Inflammatory macrophage treated with lipopolysaccharide for 1 hour (primary cell): ENCODE measurements around the gene LCN6.

ENCODE experiments used
- DNase-seq, 2 donors: peaks; one replicate each; pipeline ENCODE4 v3.0.0-alpha.2; 2020 to 2022

The LCN6 gene

DNA sequence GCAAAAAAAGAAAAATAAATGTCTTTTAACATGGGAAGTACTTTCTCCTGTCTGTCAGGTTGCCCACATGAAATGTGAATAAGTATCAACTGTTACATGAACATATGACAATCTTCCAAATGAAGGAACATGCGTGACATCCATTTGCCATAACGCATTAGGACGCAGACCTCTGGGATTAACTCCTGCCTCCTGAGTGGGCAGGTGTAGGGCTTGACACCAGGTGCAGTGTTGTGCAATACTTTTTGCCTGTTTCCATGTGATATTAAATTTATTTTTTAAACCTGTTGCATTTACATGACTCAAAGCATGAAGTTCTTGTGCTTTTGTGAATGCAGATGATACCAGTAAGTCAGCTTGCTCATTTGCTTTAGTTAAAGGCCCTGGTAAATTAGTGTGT lies 34.1 kb upstream of the LCN6 start:
- no peak for DNase-seq

- no peak for DNase-seq
Measured at GRCh38 chr9:136779808-136780207, 31.5 kb upstream of the LCN6 start.

DNA sequence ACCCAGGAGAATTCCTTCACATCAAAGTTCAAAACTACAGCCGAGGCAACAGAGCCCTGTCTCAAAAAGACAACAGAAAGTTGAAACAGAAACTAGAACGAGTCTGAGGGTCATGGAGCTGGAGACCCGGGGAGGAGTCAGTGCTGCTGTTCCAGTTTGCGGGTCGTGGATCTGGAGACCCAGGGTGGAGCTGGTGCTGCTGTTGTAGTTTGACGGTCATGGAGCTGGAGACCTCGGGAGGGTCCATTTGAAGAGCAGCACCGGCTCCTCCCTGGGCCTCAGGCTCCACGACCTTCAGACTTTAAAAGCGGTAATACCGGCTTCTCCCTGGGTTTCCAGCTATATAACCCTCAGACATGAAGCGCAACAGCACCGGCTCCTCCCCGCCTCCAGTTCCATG lies 29.0 kb upstream of the LCN6 start:
- DNase-seq: no peak

- DNase-seq: no peak
Measured at GRCh38 chr9:136776947-136777346, 28.6 kb upstream of the LCN6 start.

- DNase-seq: no peak
Measured at GRCh38 chr9:136775191-136775590, 26.9 kb upstream of the LCN6 start.

DNA sequence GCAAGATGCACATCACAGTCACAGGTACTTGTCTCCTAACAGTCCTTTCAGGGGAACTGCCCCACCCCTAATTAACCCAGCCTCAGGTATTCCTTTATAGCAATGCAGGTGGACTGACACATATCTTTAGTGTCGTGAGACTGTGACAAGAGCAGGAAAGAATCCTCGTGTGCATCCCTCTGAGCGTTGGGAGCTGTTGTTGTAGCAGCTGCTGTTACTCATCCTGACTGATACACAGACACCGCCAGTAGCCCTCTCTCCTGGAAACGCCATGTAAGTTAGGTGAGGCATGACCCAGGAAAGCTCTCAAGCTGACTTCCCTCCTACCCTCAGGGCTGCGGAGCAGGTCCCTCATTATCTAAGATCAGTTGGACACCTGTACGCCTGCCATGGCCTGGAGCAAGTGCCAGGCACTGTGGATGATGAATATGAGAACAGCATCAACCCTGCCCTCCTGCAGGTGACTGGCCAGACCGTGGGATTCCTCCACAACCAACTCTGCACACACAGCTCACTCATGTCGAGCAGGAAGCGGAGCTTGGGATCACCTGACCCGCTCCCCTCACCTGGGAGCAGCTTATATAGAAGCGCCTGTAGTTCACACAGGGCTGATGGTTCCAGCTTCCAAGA lies 26.2 kb upstream of the LCN6 start:
- DNase-seq: no peak

DNA sequence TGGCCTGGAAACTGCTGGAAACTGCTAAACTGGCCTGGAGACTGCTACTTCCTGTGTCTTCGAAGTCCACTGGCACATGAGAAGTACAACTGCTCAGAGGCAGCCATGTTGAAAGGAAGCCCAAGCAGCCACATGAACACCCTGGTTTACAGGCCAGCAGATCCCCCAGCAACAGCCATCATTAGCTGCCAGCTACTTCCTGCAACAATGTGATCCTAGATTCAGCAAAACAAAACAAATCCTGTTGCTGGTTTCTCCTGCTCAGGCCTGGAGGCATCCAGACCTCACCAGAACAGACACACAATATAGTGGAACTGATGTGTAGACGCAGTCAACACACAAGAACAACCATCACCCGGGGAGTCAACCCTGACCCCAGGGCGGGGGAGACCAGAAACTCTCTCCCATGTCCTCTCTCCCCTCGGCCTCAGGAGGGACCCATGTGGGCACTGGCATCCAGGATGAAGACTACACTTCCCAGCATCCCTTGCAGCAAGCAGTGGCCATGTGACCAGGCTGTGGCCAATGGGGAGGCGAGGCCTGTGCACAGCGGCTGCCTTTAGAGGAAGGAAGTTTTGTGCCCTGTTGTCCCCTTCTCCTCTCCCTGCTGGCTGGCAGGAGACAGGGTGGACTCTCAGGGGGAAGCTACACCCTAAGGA lies 25.2 kb upstream of the LCN6 start:
- DNase-seq: peak; percentile 16 to 41

GRCh38 chr9:136771907-136772415 lies 23.6 kb upstream of the LCN6 start:
- DNase-seq: no peak

DNA sequence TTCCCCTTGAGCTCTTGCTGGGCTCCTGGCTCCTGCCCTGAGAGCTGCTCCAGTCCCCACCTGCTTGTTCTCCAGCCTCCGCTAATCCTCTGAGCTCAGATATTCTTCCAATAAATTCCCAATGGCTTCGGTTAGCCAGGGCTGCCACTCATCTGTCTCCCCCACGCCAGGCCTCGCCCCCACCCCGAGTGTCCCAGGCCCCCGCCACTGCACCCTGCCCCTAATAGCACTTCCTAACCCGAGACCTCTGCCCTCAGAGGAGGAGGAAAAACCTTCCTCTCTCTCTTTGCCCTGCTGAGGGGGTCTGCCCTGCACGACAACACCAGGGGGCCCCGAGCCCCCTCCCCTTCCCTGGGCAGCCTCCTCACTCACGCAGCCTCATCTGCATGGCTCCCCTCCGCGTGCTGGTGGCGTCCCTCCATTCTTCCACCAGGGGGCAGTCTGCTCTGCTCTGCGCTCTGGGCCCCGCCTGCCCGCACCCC lies 21.4 kb upstream of the LCN6 start:
- DNase-seq: peak in 1 of 2 donors; percentile 50

DNA sequence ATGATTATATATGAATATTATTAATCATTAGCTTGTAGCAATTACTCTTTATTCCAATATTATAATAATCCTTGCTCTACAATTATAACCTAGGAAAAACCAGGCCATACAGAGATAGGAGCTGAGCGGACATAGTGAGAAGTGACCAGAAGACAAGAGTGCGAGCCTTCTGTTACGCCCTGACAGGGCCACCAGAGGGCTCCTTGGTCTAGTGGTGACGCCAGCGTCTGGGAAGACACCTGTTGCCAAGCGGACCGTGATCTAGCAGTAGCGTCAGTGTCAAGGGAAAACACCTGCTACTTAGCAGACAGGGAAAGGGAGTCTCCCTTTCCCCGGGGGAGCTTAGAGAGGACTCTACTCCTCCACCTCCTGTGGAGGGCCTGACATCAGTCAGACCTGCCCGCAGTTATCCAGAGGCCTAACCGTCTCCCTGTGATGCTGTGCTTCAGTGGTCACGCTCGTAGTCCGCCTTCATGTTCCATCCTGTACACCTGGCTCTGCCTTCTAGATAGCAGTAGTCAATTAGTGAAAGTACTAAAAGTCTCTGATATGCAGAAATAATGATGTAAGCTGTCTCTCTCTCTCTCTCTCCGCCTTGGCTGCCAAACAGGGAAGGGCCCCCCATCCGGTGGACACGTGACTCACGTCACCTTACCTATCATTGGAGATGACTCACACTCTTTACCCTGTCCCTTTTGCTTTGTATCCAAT lies 18.2 kb upstream of the LCN6 start:
- DNase-seq: peak; percentile 51 to 76

DNA sequence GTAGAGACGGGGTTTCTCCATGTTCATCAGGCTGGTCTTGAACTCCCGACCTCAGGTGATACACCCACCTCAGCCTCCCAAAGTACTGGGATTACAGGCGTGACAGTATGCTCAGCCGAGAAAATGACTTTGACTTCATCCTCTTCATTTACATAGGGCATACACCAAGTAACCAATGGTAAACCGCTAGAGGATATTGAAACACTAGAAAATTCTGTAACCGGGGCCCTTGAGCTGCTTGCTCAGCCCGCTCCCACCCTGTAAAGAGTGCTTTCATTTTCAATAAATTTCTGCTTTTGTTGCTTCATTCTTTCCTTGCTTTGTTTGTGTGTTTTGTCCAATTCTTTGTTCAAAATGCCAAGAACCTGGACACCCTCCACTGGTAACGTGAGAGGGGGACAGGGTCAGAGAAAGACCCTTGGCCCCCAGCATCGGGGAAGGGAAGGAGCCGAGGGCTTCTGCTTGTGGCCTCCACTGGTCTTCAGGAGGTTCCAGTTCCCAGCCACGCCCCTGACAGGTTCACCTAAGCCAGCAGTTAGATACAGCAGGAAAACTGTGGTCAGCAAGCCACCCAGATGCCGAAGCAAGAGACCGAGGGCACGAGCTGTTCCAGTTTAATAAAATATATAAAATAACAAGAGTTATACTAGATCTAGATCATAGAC lies 17.6 kb upstream of the LCN6 start:
- DNase-seq: peak in 1 of 2 donors; percentile 11

DNA sequence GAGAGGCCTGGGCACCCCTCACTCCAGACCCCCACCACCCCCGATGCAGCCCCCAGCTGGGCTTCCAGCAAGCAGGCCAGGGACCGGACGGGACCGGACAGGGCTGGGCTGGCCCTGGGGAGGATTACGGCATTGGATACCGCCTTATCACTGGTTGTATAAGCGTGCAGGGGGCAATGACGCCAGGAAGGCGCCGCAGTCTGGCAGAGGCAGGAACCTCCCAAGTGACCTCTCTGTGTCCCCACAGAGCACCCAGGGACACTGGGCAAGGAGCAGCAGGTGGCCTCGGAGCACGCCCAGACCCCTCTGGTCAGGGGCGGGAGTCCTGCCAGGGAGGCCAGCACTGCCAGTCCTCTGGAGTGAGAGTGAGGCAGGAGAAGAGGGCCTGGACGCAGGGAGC lies 16.7 kb upstream of the LCN6 start:
- no peak for DNase-seq

DNA sequence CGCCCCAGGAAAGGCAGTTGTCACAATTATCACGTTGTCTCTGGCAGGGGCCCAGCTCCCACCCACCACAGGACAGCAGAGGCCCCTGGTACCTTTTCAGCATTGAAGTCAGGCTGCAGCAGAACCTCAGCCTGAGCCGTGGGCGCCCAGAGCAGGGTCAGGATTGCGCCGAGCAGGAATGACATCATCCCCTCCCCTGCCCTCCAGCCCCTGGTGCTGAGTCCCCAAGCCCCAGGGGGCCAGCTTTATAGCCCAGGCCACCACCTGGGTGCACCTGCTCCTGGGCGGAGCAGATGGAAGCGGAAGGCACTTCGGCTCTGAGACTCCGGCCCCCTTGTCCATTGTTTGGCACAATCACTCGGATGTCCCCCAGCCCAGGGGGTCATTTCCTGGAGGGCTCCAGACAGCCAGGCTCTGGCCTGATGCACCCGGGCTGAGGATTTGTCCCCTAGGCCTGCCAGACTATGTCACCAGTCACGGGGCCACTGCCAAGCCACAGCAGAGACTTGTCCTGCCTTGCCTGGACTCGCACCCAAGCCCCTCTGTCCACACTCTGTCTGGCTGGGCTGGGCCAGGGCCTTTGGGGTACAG lies 16.1 kb upstream of the LCN6 start, which contains the start of gene LCN15:
LCN15 (minus strand) TSS at position 218 of the 591 bp plus-strand sequence; CDS start at position 188, 30 bp downstream.
- DNase-seq: no peak

- DNase-seq: no peak
Measured at GRCh38 chr9:136763649-136764035, 15.3 kb upstream of the LCN6 start.

- no peak for DNase-seq
Measured at GRCh38 chr9:136762915-136763648, 14.8 kb upstream of the LCN6 start.

DNA sequence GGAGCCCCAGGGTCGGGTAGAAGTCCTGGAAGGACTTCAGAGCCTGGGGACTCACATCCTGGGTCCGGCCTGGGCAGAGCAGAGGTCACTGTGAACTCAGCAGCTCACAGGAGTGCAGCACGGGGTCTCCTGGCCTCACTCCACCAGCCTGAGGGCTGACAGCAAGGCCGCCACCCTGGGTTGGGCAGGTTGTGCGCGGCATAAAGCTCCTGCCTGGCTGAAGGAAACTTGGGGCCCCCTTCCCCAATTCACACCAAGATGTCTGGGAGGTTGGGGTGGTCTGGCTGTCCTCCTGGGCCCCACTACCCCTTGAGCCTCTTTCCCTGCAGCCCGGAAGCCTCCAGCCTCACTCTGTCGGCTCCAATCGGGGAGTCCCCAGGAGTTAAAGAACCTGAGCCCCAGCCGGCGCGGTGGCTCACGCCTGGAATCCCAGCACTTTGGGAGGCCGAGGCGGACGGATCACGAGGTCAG lies 13.9 kb upstream of the LCN6 start:
- DNase-seq: no peak

DNA sequence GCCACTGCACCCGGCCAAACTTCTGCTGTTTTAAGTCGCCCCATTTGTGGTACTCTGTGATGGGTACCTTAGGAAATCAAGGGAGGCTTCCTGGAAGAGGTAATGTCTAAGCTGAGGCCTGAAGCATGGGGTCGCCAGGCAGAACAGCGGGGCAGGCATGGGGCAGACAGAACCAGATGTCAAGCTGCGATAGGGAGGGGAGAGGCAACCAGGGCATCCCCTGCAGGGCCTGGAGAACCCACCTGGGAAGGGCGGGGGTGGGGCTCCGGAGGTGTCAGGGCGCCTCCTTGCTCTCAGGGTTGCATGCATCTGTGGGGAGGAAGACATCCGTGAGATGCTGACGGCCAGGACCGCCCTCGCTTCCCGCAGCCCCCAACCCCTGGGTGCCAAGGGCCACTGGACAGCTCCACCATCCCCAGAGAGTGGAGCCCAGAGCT lies 13.2 kb upstream of the LCN6 start:
- no peak for DNase-seq

GRCh38 chr9:136760834-136761544 lies 12.7 kb upstream of the LCN6 start:
- peak; percentile 26 to 72 for DNase-seq

DNA sequence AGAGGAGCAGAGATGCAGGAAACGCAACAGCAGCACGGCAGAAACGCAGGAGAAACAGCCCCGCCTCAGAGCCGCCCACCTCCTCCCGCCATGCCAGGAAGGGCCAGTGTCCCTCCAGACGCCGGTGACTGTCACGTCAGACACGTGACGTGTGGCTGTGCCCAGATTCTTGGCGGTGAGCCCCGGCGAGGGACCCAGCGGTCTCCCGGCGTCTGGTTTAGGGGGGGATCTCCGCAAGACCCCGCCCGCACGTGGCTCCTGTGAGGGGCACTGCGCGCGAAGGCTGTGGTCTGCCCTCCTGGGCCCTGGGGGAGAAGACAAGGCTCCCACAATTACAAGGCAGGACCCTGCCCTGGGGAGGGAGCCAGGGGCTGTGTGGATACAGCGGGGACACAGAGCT lies 12.1 kb upstream of the LCN6 start:
- DNase-seq: no peak

GRCh38 chr9:136759436-136760325 lies 11.4 kb upstream of the LCN6 start:
- DNase-seq: no peak
